BE2C (cell line): ENCODE results near the gene FIBCD1.
"Not testable (repeated sequence)": the region's sequence is repeated elsewhere in the genome, so short reads cannot be mapped to it uniquely, and the experiment has no call there.

Experiments used
- DNase-seq: peaks from one replicate; pipeline ENCODE4 v3.0.0-alpha.2; 2020
- H3K27me3 ChIP-seq: fragments of 250-450 bp; sonication (Bioruptor Pico); 2 replicates; pipeline ENCODE4 v1.5.1; 2020; ENCODE audit warnings: mild to moderate bottlenecking
- H3K36me3 ChIP-seq: fragments of 250-450 bp; sonication (Bioruptor Pico); 2 replicates; pipeline ENCODE4 v1.5.1; 2020; ENCODE audit warnings: mild to moderate bottlenecking
- H3K4me1 ChIP-seq: fragments of 250-450 bp; sonication (Bioruptor Pico); 2 replicates; pipeline ENCODE4 v1.5.1; 2020
- H3K4me3 ChIP-seq: 2 replicates; pipeline ENCODE4 v1.5.1; 2011; ENCODE audit warnings: low read depth, low read length
- H3K9me3 ChIP-seq: fragments of 250-450 bp; sonication (Bioruptor Pico); 2 replicates; pipeline ENCODE4 v1.5.1; 2020
- CTCF ChIP-seq: IDR thresholded peaks from 2 replicates; pipeline ENCODE4 v1.5.1; 2012; ENCODE audit warnings: mild to moderate bottlenecking, low read depth, low read length

Gene FIBCD1

GRCh38 chr9:130957451-130958203 is 18.6 kb upstream of the FIBCD1 start:
- Histone ChIP-seq H3K9me3 (no peaks in the 10 kb centered on the region), H3K4me1 (no peaks in the 10 kb centered on the region), H3K4me3 (no peak overlapping the region), H3K36me3 (no peaks in the 10 kb centered on the region), H3K27me3 (no peaks in the 10 kb centered on the region)
- TF ChIP-seq CTCF, result no peak
- DNase-seq, result no peak

GRCh38 chr9:130956636-130957450 is 17.8 kb upstream of the FIBCD1 start:
- Histone ChIP-seq H3K36me3 (no peaks in the 10 kb centered on the region), H3K9me3 (no peaks in the 10 kb centered on the region), H3K4me3 (no peak overlapping the region), H3K4me1 (no peaks in the 10 kb centered on the region), H3K27me3 (no peaks in the 10 kb centered on the region)
- no peak for DNase-seq
- TF ChIP-seq CTCF, result no peak

DNA sequence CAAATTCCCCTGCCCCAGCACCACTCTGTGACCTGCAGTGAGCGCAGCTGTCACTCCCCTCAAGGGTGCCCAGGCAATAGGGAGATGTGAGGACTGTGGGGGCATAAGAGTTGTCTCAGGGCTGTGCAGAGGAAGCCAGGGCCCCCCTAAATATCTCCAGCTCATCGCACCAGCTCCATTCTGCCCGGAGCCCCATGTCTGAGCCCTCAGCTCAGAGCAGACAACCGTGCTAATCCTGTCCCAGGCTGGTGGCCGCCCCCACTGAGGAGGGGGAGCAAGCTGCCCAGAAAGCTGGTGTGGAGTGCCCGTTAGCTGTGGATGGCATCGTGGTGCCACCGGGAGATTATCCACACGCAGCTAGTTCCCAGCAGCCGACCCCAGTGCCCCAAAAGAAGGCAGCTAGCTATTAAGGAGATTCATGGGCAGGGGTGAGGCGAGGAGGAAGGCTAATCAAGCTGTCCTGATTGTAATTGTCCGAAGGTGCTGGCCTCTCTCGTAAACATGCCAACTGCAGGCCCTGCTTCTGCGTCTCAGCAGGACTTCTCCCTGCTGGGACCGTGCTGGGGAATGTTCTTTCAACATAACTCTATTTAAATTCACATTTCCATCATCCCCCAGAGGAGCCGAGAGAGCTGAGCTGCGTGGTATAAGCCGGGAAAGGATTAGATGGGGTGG is 17.0 kb upstream of the FIBCD1 start:
- H3K9me3 ChIP-seq, result no peaks in the 10 kb centered on the region
- H3K4me3 ChIP-seq, result no peak overlapping the region
- H3K27me3 ChIP-seq, result no peaks in the 10 kb centered on the region
- no peaks in the 10 kb centered on the region for H3K36me3 ChIP-seq
- no peak for TF ChIP-seq CTCF
- H3K4me1 ChIP-seq, result no peaks in the 10 kb centered on the region
- DNase-seq, result no peak

- not testable (repeated sequence) for H3K36me3 ChIP-seq, H3K4me1 ChIP-seq, H3K27me3 ChIP-seq, DNase-seq, H3K4me3 ChIP-seq, H3K9me3 ChIP-seq
Observed at GRCh38 chr9:130954925-130955324, 15.9 kb upstream of the FIBCD1 start.

DNA sequence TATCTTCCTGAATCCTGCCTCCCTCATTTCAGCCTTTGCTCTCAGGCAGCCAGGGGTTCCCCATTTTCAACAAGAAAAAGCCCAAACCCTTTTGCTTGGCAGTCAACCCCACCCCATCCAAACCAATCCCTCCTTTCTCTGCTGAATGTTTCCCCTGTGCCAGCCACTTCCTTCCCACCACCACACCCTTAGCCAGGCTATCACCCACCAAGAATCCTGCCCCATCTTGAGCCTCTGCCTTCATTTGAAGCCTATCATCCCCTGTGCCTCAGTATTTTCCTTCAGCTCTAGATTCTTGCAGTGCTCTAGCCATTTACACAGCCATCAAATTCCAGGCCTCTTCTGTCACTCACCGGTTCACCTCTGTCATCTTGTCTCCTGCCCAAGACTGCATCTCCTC is 15.3 kb upstream of the FIBCD1 start:
- Histone ChIP-seq H3K9me3 (no peaks in the 10 kb centered on the region), H3K4me3 (no peak overlapping the region), H3K4me1 (no peaks in the 10 kb centered on the region), H3K27me3 (no peaks in the 10 kb centered on the region), H3K36me3 (no peaks in the 10 kb centered on the region)
- no peak for TF ChIP-seq CTCF
- DNase-seq, result no peak

- H3K4me1 ChIP-seq, result no peaks in the 10 kb centered on the region
- no peak for DNase-seq
- no peaks in the 10 kb centered on the region; the same call in 1 of the 2 replicates for H3K27me3 ChIP-seq
- H3K9me3 ChIP-seq, result no peaks in the 10 kb centered on the region
- H3K36me3 ChIP-seq, result no peaks in the 10 kb centered on the region
- TF ChIP-seq CTCF, result no peak
- H3K4me3 ChIP-seq, result no peak overlapping the region
Observed at GRCh38 chr9:130952065-130952762, 13.2 kb upstream of the FIBCD1 start.
